ENCODE results near the gene CLEC12A. TPM values are rescaled to one million over a fixed set of nuclear protein-coding genes. Genes with fewer than 3 reads are reported as not detected.

The CLEC12A gene
- total and polyA plus RNA-seq, 7 donors, result 0.82 to 8.3 (median 2.4) TPM; not detected in 2

GRCh38 chr12:9928607-9929006, 42.6 kb upstream of the CLEC12A start:
- TF ChIP-seq CTCF (IDR thresholded peaks at IDR 0.05) (no peak), POLR2A (IDR thresholded peaks at IDR 0.05) (no peak), POLR2AphosphoS5 (IDR thresholded peaks at IDR 0.05) (no peak), EP300 (IDR thresholded peaks at IDR 0.05) (no peak)
- 84 to 87% methylated on average over 3 of the region's 3 CpGs for WGBS, 2 donors
- H3K4me1 ChIP-seq, result no peaks in the 10 kb centered on the region
- intact Hi-C loops (cut with DNase I), result loop anchor here (10.0 kb wide), 1 partner anchor 114 kb away; no protein-coding TSS in a partner anchor
- no peaks in the 10 kb centered on the region for H3K36me3 ChIP-seq
- H3K4me3 ChIP-seq, result no peak overlapping the region
- no peaks in the 10 kb centered on the region for H3K9me3 ChIP-seq
- no peak overlapping the region for H3K27ac ChIP-seq
- DNase-seq, result no peak
- no peaks in the 10 kb centered on the region for H3K27me3 ChIP-seq

- TF ChIP-seq EP300 (IDR thresholded peaks at IDR 0.05) (no peak), POLR2AphosphoS5 (IDR thresholded peaks at IDR 0.05) (no peak), POLR2A (IDR thresholded peaks at IDR 0.05) (no peak), CTCF (IDR thresholded peaks at IDR 0.05) (no peak)
- Histone ChIP-seq H3K27ac (no peak overlapping the region), H3K36me3 (no peaks in the 10 kb centered on the region), H3K4me3 (no peak overlapping the region), H3K27me3 (no peaks in the 10 kb centered on the region), H3K9me3 (no peaks in the 10 kb centered on the region), H3K4me1 (no peaks in the 10 kb centered on the region)
- WGBS, 2 donors, result 78 to 85% methylated on average over 3 of the region's 3 CpGs
- intact Hi-C loops (cut with DNase I), result no loop called here
- no peak for DNase-seq
Measured at GRCh38 chr12:9931245-9931644, 40.0 kb upstream of the CLEC12A start.

- WGBS, 2 donors, result 50 to 79% methylated on average over 6 of the region's 6 CpGs
Measured at GRCh38 chr12:9932270-9932669, 38.9 kb upstream of the CLEC12A start, which contains the start of gene CLEC2A. CLEC2A (minus strand) TSS chr12:9932370; CDS start chr12:9932329, 41 bp downstream.

GRCh38 chr12:9933958-9934357, 37.3 kb upstream of the CLEC12A start:
- Histone ChIP-seq H3K4me1 (no peaks in the 10 kb centered on the region), H3K27me3 (no peaks in the 10 kb centered on the region), H3K4me3 (no peak overlapping the region), H3K36me3 (no peaks in the 10 kb centered on the region), H3K9me3 (no peaks in the 10 kb centered on the region), H3K27ac (no peak overlapping the region)
- TF ChIP-seq EP300 (IDR thresholded peaks at IDR 0.05) (no peak), POLR2AphosphoS5 (IDR thresholded peaks at IDR 0.05) (no peak), CTCF (IDR thresholded peaks at IDR 0.05) (no peak), POLR2A (IDR thresholded peaks at IDR 0.05) (no peak)
- no peak for DNase-seq
- WGBS, 2 donors, result 83 to 98% methylated on average over 2 of the region's 2 CpGs
- intact Hi-C loops (cut with DNase I), result no loop called here

More at GRCh38 chr12:9932270-9932669, 38.9 kb upstream of the CLEC12A start, which contains the start of gene CLEC2A:
- Histone ChIP-seq H3K27me3 (no peaks in the 10 kb centered on the region), H3K4me1 (no peaks in the 10 kb centered on the region), H3K4me3 (no peak within 1 kb of the TSS), H3K27ac (no peak within 1 kb of the TSS), H3K36me3 (no peaks in the 10 kb centered on the region), H3K9me3 (no peaks in the 10 kb centered on the region)
- DNase-seq, result no peak
- TF ChIP-seq EP300 (IDR thresholded peaks at IDR 0.05), result no peak
- TF ChIP-seq POLR2A (IDR thresholded peaks at IDR 0.05), result no peak
- intact Hi-C loops (cut with DNase I), result no loop called here

GRCh38 chr12:9935026-9935425, 36.2 kb upstream of the CLEC12A start:
- Histone ChIP-seq H3K36me3 (no peaks in the 10 kb centered on the region), H3K4me3 (no peak overlapping the region), H3K9me3 (no peaks in the 10 kb centered on the region), H3K27me3 (no peaks in the 10 kb centered on the region), H3K27ac (no peak overlapping the region), H3K4me1 (no peaks in the 10 kb centered on the region)
- 91% methylated on average over 2 of the region's 2 CpGs for WGBS, 2 donors
- intact Hi-C loops (cut with DNase I), result no loop called here
- TF ChIP-seq EP300 (IDR thresholded peaks at IDR 0.05) (no peak), POLR2AphosphoS5 (IDR thresholded peaks at IDR 0.05) (no peak), POLR2A (IDR thresholded peaks at IDR 0.05) (no peak), CTCF (IDR thresholded peaks at IDR 0.05) (no peak)
- DNase-seq, result no peak
